IPS-18c (cell line): ENCODE measurements around the gene S100A11.

ENCODE experiments used
- H3K4me3 ChIP-seq: 2 replicates; pipeline ENCODE4 v1.7.0; 2013; ENCODE audit warnings: low read depth, mild to moderate bottlenecking, low read length, moderate library complexity; ENCODE audit not compliant: insufficient read depth
- H3K9me3 ChIP-seq: one replicate; pipeline ENCODE4 v1.6.1; 2013; ENCODE audit warnings: mild to moderate bottlenecking, low read length, moderate library complexity; ENCODE audit not compliant: control insufficient read depth, insufficient read depth

The S100A11 gene

DNA sequence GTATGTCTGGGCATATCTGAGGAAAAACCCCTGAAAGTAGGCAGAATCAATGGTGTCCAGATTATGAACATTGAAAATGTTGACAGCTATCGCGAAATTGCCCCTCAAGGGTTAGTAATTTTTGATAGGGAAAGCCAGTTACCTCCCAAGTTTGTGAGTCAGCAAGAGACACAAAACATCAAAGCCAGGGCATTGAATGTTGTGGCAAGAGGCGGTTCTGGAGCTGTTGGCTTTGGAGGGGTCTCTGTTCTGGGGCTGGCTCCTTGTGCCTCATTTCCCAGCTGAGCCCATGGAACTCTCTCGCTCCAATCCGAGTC lies 10.6 kb upstream of the S100A11 start:
- no peaks in the 10 kb centered on the region for H3K9me3 ChIP-seq
- no peak overlapping the region for H3K4me3 ChIP-seq

DNA sequence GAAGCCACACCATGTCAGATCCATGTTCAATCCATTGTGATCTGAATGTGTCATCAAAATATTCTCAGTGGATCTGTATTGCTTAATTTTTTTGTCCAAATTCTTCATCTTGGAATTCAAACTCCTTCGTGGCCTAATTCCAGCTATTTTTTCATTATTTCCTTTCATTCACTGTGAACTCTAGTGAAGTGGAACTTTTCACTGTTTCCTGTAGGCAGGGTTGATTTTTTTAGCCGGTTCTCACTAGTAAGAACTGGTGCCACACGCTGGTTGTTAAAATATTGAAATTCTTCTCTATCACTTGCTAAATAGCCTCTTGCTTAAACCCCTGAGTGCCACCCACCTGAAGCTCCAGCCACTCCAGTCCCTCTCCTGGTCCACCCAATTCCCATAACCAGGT lies 7.6 kb upstream of the S100A11 start:
- Histone ChIP-seq H3K9me3 (no peaks in the 10 kb centered on the region), H3K4me3 (no peak overlapping the region)

DNA sequence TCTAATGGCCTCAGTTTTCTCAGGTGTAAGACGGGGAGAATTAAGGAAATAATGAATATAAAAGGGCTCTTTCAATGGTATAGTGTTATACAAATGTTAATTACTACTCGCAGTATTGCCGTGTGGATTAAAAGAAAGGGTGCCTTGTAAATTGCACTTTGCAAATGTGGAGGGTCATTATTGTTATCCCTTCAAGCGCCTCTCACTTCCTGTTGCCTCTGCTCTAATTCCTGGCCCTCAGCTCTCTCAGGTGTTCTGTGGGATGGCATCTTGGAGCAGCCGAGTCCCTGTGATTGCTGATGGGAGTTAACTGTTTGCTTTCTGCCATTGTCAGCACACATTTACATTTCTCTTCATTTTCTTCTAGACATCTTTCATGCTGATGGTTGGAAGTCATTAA lies 7.1 kb upstream of the S100A11 start:
- Histone ChIP-seq H3K9me3 (no peaks in the 10 kb centered on the region), H3K4me3 (no peak overlapping the region)

DNA sequence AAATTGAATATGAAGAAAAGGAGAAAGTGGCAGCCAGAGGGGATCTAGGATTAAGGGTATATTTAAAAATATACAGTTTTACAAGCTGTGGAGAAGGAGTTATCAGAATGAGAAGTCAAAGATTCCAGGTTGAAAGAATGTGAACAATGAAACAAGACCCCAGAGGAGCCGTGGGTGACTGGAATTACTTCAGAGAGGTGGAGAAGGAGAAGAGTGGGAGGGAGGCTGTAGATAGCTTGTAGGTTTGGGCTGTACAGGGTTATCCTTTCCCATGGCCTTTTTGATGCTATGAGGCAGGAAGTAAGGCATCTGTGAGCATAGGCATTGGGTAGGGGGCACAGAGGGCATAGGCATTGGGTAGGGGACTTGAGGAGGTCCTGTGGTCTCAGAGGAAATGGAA lies 5.2 kb upstream of the S100A11 start:
- Histone ChIP-seq H3K9me3 (no peaks in the 10 kb centered on the region), H3K4me3 (no peak overlapping the region)

DNA sequence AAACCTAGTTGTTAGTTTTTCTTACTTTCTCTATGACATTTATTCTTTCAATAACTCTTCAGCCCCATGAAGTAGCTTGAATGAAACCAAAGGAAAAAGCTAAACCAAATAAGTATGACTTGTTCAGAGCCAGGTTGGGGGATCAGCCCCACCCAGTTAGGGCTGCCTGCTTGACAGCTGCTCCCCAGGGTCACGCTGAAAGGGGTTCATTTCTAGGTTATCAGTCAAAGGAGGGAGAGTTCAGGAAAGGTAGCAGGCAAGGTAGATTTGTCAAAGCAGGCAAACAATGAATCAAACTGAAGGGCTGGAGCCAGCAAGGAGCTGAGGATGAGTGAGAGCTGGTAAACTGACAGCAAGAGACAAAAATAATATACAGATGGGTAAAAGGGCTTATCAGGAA lies 3.1 kb upstream of the S100A11 start:
- H3K9me3 ChIP-seq, result no peaks in the 10 kb centered on the region
- H3K4me3 ChIP-seq, result no peak overlapping the region

DNA sequence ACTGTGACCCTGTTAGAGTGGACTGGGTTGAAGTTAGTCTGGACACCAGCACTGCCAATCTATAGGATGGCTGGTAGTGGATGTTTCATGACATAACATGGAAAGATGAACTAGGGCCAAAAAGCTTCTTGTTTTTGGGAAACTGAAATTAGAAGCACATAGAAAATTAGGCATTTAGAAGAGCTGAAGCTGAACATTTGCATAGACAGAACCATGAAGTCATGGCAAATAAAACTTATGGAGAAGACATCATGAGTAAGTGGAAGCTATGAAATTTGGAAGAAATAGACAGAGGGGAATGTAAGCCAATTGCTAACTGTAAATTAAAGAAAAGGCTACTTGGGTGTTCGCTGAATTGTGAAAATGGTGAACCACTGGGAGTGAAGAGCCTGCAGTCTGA lies 2.7 kb upstream of the S100A11 start:
- no peak overlapping the region for H3K4me3 ChIP-seq
- no peaks in the 10 kb centered on the region for H3K9me3 ChIP-seq

DNA sequence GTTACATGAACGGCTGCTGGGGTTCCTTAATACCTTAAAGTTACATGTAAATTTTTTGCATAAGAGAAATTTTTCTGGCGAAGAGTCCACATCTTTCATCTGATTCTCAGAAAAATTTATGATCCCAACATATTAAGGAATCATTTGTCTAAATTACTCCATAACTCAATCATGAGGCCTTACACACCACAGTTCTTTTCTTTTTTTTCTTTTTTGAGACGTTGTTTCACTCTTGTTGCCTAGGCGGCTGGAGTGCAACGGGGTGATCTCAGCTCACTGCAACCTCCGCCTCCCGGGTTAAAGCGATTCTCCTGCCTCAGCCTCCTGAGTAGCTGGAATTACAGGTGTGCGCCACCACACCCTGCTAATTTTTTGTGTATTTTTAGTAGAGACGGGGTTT lies 2.1 kb upstream of the S100A11 start:
- Histone ChIP-seq H3K4me3 (no peak overlapping the region), H3K9me3 (no peaks in the 10 kb centered on the region)

DNA sequence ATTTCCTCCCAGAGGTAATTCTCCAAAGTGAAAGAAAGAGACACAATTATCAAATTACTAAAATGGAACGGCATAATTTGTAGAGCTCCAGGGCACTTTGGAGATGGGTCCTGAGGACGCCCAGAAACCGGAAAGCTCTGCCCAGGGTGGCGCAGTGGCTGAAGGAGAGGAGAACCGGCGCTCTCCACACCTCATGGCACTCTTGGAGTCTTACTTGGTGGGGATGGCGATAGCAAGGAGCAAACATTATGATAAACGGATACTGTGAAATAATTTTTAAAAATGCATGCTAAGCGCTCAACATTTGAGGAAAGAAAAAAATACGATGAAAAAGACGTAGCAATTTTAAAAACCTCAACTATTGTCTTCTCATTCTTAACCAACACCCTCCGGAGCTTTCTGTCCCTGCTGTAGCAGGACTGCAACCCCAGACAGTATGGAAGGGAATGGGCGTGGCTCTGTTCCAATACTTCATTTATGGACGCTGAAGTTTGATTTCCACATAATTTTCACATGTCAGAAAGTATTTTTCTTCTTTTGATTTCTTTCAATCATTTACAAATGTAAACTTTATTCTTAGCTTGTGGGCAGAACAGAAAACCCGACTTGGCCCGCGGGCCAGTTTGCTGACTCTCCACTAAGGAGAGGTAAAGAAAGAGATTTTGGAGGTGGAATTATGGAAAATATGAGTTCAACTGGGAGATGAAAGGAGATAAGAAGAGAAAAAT lies 1.1 kb downstream of the S100A11 start:
- Histone ChIP-seq H3K4me3 (peak overlapping the region; percentile 65), H3K9me3 (no peaks in the 10 kb centered on the region)

DNA sequence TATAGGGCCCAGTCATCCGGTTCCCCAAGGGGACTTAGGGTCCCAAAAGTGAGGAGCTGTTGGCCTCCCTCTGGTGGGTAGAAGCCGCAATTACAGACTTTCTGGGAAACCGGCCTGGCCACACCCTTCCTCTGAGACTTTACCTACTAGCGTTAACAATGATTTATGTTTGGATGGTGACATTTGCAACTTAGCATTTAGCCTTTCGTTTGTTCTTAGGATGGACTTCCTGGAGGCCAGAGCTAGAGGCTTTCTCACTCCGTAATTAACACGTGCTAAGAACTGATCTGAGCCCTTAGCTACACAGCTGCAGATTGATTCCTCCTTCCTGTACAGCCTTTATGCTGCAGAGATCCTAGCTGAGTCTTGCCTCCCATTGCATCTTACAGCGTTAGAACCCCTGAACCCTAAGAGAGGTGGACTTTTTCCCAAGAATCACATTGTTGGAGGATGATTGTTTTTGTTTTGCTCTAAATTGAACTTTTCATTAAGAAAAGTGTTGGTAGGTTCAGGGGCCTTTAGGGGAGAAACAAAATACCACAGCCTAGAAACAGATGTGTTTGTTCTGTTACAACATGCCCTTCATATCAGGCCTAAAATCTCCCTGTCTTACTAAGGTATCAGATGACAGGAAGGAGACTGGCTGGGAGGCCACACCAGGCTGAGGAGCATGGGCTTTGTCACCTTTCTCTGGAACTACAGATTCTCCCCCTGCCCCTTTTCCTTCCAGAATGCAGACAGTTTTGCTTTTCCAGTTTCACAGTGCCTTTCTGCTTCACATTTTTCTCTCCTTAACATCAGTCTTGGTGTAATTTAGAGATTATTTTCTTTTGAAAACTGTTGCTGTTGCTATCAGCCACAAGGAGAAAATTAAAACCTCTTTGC lies 1.9 kb downstream of the S100A11 start:
- H3K9me3 ChIP-seq, result no peaks in the 10 kb centered on the region
- peak overlapping the region; percentile 65; the same call in 1 of the 2 replicates for H3K4me3 ChIP-seq

DNA sequence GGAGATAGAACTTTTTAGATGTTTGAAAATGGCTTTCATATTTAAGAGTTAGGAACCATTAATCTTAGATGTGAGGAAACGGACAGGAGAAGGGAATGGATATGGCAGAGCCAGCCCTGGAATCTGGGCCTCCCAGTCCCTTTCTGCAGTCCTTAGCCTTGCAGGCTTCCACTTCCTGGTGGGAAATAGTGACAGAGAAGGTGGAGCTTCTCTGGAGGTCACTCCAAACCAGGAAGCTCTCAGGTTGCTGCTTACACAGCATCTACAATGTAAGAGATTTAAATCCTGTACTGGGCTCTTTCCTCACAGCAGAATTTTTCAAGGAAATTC lies 2.5 kb downstream of the S100A11 start:
- Histone ChIP-seq H3K4me3 (no peak overlapping the region), H3K9me3 (no peaks in the 10 kb centered on the region)

DNA sequence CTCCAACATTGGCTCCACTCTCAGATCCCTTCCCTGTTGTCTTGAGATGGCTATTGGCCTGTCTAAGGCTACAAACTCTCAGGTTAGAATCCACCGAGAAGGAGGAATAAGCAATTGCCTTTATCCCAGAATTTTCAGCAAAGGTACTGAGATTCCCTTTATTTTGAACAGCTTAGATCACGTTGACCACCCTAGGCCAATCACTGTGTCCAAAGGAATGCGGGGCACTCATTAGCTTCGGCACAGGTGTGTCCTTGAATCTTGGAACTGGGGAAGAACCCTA lies 6.9 kb downstream of the S100A11 start:
- H3K9me3 ChIP-seq, result peaks cover 3% of the 10 kb centered on the region

DNA sequence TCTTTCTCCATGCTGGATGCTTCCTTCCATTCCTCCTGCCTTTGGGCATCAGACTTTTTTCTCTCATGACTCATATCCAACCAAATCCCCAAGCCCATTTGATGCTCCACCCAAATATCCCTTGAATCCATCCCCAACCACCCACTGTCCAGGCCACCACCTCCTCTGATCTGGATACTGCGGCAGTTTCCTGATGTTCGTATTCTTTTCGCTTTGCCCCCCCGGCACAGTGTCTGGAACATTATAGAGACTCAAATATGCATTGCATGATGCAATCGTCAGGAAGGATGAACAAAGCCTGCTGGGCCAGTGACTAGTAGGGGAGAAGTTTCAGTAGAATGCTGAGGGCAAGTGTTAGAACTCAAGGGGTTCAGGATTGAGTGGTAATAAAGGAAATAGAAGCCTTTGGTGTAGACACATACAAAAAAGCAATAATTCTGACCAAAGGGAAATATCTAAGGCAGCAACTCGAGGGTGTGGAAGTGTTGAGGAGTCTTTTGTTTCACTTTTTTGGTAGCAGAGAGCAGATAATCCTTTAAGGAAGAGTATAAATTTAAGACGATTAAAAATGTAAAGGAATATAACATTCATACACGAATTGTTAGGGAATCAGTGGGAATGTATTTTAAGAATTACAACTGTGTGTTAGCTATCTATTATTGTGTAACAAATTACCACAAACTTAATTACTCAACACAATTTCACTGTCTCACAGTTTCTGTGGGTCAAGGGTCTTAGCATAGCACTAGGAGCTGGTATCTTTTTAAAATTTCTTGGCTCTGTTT lies 7.5 kb downstream of the S100A11 start:
- no peak overlapping the region for H3K4me3 ChIP-seq
- peaks cover 4% of the 10 kb centered on the region for H3K9me3 ChIP-seq

More for the DNA sequence above, 6.9 kb downstream of the S100A11 start:
- H3K4me3 ChIP-seq, result no peak overlapping the region

DNA sequence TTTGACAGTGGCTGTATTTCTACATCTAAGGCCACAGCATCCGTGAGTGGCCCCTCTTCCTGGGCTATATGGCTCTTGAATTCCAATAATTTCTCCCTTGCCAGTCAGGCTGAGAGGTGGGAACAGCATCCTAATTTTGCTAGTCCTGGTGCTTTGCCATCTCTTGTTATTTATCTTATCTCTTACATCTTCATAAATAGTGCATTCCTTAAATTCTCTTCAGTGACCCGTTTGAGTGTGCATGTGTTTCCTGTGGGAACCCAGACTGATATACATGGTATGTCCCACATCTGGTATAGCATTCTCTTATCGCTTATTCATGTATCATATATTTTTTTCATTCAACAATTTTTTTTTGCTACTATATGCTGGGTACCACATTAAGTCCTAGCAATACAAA lies 9.9 kb downstream of the S100A11 start:
- H3K4me3 ChIP-seq, result no peak overlapping the region
- H3K9me3 ChIP-seq, result peaks cover 4% of the 10 kb centered on the region

DNA sequence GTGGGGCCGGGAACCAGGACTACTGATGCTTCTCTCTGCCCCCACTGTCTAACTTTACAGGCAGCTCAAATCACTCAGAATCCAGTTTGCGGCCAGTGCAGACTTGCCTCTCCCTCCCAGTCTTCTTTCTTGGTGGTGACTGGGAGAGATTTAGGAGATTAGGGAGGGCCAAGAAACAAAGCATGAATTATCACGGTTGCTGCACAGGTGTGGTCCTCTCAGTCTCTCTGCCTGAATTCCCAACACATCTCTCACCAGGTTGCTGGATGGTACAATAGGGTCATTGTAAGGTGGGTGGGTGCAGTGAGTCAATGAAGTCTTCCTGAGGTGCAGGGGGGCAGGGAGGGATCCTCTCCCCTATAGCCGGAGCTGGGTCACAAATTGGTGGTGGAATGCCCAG lies 12.6 kb downstream of the S100A11 start:
- peaks cover 4% of the 10 kb centered on the region for H3K9me3 ChIP-seq
- no peak overlapping the region for H3K4me3 ChIP-seq

DNA sequence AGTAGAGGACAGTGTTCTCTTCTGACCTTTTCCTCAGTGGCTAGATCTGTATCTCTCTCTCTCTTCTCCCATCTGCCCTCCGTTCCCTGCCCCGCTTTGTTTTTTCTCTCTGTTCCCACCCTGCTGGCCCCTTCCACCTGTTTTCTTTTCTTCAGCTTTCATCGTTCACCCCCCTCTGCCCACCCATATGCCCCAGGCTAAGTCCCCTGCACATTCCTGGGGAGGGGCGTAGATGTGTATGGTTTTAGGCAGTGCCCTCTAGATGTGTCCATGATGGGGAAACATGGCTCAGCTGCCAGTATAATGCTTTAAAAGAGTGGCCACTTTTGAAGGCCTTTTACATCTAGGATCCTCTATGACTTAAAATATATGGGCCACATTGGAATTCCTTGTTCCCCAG lies 13.6 kb downstream of the S100A11 start:
- no peak overlapping the region; the same call in 1 of the 2 replicates for H3K4me3 ChIP-seq
- H3K9me3 ChIP-seq, result peaks cover 4% of the 10 kb centered on the region

DNA sequence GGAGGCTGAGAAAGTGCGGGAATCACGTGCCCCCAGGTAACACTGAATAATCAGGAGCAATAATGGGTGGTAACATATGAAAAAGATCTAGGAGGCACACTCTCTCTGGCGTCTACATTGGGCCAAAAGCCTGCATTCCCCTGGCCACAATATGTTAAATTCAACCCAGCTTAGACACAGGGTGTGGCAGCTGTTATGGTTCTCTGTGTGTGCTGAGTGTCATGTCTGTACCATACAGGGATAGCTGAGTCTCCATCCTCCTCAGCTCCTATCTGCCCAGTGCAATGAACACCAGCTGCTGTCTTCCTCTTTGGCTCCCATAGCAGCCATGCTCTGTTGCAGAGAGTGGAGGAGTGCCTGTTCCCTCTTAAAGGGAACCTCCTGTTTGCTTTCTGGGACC lies 14.3 kb downstream of the S100A11 start:
- H3K4me3 ChIP-seq, result no peak overlapping the region
- H3K9me3 ChIP-seq, result peaks cover 4% of the 10 kb centered on the region

DNA sequence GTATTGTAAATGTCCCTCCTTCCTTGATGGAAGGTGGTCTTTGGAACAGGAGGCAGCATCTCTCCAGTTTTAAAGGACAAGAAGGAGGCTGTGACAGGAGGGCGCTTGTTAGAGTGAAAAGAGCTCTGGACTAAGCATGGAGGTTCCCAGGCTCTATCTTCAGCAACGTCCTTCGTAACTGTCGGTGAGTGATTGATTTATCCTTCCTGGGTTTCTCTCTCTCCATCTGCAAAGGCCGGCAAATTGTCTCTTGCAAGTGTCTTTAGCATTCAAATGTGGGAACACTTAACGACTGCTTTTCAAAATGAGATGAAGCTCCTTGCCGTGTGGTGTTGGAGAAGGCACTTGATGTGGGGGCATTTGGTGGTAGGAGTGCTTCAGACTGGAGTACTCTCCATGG lies 15.2 kb downstream of the S100A11 start:
- Histone ChIP-seq H3K4me3 (no peak overlapping the region; the same call in 1 of the 2 replicates), H3K9me3 (peaks cover 4% of the 10 kb centered on the region)

DNA sequence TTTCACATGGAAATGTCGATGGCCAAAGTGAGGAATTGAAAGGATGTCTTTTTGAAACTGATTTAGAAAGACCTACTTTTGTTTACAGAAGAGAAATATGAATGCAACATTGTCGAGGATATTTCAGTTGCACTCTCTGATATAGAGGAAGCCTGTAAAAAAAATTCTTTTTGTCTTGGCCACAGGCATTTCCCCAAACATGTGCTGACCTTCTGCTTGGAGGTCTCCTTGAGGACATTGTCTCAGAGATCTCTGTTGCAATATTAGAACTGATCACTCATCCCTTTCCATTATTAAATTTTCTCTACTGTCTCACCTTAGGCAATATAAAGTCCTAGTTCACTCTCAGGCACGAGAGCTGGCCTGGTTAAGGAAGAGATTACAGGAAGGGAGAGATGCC lies 16.0 kb downstream of the S100A11 start:
- Histone ChIP-seq H3K4me3 (no peak overlapping the region), H3K9me3 (peaks cover 4% of the 10 kb centered on the region)
